SK-N-SH (cell line): ENCODE data around the gene PSTK. TPM values are rescaled to one million over a fixed set of nuclear protein-coding genes. Genes with fewer than 3 reads are reported as not detected.
A peak's percentile ranks its signal among the peaks of the same experiment; 100 is the strongest.

ENCODE experiments used
- CTCF ChIA-PET: fragments of 300-600, 350-600 bp; formaldehyde crosslinking; extraction: SDS; loops from one replicate; lab custom pipeline; 2021; lab: Yijun Ruan, JAX
- POLR2A ChIA-PET: fragments of 350-600 bp; sonication (Branson Sonifier 250); formaldehyde crosslinking; extraction: SDS; loops from one replicate; lab custom pipeline; 2020; ENCODE audit warnings: antibody characterized with exemption, inconsistent platforms; lab: Yijun Ruan, JAX
- DNase-seq: peaks from one replicate; pipeline ENCODE4 v3.0.0; 2012
- H2AFZ ChIP-seq: fragments of 200-600 bp; sonication (generic); 2 replicates; pipeline ENCODE4 v1.8.1; 2016; ENCODE audit warnings: antibody characterized with exemption, mild to moderate bottlenecking, low read depth
- H3F3A ChIP-seq: fragments of 200-600 bp; sonication (generic); replicated peaks from 2 replicates; pipeline ENCODE3; 2016; ENCODE audit warnings: antibody characterized with exemption, mild to moderate bottlenecking; ENCODE audit not compliant: insufficient read depth
- H3K27ac ChIP-seq, 2 experiments: fragments of 200-500 bp in 1 of 2; fragments of 200-600 bp in 1 of 2; sonication (Bioruptor generic) in 1 of 2; sonication (generic), shearing (Covaris generic) in 1 of 2; 2 replicates each; pipeline versions ENCODE4 v1.5.1 to v1.6.1; 2014 to 2016; ENCODE audit warnings: low read depth in 2 of 2, inconsistent platforms in 1 of 2, low read length in 1 of 2, mild to moderate bottlenecking in 1 of 2, mixed read lengths in 1 of 2
- H3K27me3 ChIP-seq: fragments of 200-600 bp; sonication (generic), shearing (Covaris generic); 2 replicates; pipeline ENCODE4 v1.6.1; 2016; ENCODE audit warnings: mixed run types; ENCODE audit not compliant: insufficient read depth
- H3K36me3 ChIP-seq, 2 experiments: fragments of 200-500 bp in 1 of 2; fragments of 200-600 bp in 1 of 2; sonication (Bioruptor generic) in 1 of 2; sonication (generic) in 1 of 2; replicated peaks in 1 of 2; 2 replicates each; pipeline versions ENCODE3 to v1.5.1; 2014 to 2016; ENCODE audit warnings: low read length in 1 of 2, mild to moderate bottlenecking in 1 of 2; ENCODE audit not compliant: insufficient read depth in 2 of 2, control insufficient read depth in 1 of 2
- H3K4me1 ChIP-seq, 2 experiments: fragments of 200-500 bp in 1 of 2; fragments of 200-600 bp in 1 of 2; sonication (Bioruptor generic) in 1 of 2; sonication (generic), shearing (Covaris generic) in 1 of 2; 2 replicates each; pipeline versions ENCODE4 v1.5.1 to v1.6.1; 2014 to 2016; ENCODE audit warnings: low read depth in 1 of 2, low read length in 1 of 2, mixed run types in 1 of 2; ENCODE audit not compliant: insufficient read depth in 2 of 2, control insufficient read depth in 1 of 2
- H3K4me2 ChIP-seq: fragments of 200-600 bp; sonication (generic), shearing (Covaris generic); 2 replicates; pipeline ENCODE4 v1.6.1; 2017; ENCODE audit warnings: mixed run types
- H3K4me3 ChIP-seq, 2 experiments: fragments of 200-500 bp in 1 of 2; fragments of 200-600 bp in 1 of 2; sonication (Bioruptor generic) in 1 of 2; sonication (generic), shearing (Covaris generic) in 1 of 2; 2 replicates each; pipeline versions ENCODE4 v1.5.1 to v1.8.1; 2014 to 2016; ENCODE audit warnings: low read depth in 2 of 2, inconsistent platforms in 1 of 2, low read length in 1 of 2, mild to moderate bottlenecking in 1 of 2, mixed read lengths in 1 of 2, moderate library complexity in 1 of 2
- H3K79me2 ChIP-seq: fragments of 200-600 bp; sonication (generic); 2 replicates; pipeline ENCODE4 v1.8.1; 2017; ENCODE audit warnings: mild to moderate bottlenecking; ENCODE audit not compliant: insufficient read depth
- H3K9ac ChIP-seq: fragments of 200-600 bp; sonication (generic); 2 replicates; pipeline ENCODE4 v1.6.1; 2017; ENCODE audit warnings: mixed run types
- H3K9me2 ChIP-seq: fragments of 200-600 bp; sonication (generic); 2 replicates; pipeline ENCODE4 v1.6.1; 2017; ENCODE audit warnings: mixed run types
- H3K9me3 ChIP-seq: fragments of 200-600 bp; sonication (generic); 2 replicates; pipeline ENCODE4 v1.6.1; 2017; ENCODE audit warnings: mixed run types, mild to moderate bottlenecking, moderate library complexity
- H4K20me1 ChIP-seq: fragments of 200-600 bp; sonication (generic); 2 replicates; pipeline ENCODE4 v1.6.1; 2017; ENCODE audit warnings: mild to moderate bottlenecking, mixed run types; ENCODE audit not compliant: insufficient read depth
- CHD2 ChIP-seq: fragments of 150-350 bp; IDR thresholded peaks from 2 replicates; pipeline ENCODE4 v1.6.1; 2018; ENCODE audit warnings: low read length; ENCODE audit not compliant: partially characterized antibody
- ELF1 ChIP-seq: IDR thresholded peaks from 2 replicates; pipeline ENCODE4 v1.4.0; 2012
- EZH2phosphoT487 ChIP-seq: fragments of 200-600 bp; sonication (generic); IDR thresholded peaks from 2 replicates; pipeline ENCODE4 v1.6.1; 2017; ENCODE audit warnings: low read depth, mixed run types, mild to moderate bottlenecking, antibody characterized with exemption, moderate library complexity, borderline replicate concordance
- FOXM1 ChIP-seq: IDR thresholded peaks from 2 replicates; pipeline ENCODE4 v1.4.0; 2012; ENCODE audit warnings: low read depth, mild to moderate bottlenecking
- GABPA ChIP-seq: IDR thresholded peaks from 2 replicates; pipeline ENCODE4 v1.4.0; 2012; ENCODE audit warnings: low read depth, mild to moderate bottlenecking
- JUND ChIP-seq: IDR thresholded peaks from 2 replicates; pipeline ENCODE4 v1.4.0; 2012
- MAX ChIP-seq: IDR thresholded peaks from 2 replicates; pipeline ENCODE4 v1.4.0; 2012; ENCODE audit warnings: low read depth
- MEF2A ChIP-seq: IDR thresholded peaks from 2 replicates; pipeline ENCODE4 v1.4.0; 2012; ENCODE audit warnings: low read depth, borderline replicate concordance
- MXI1 ChIP-seq: IDR thresholded peaks from 2 replicates; pipeline ENCODE4 v1.6.1; 2012; ENCODE audit warnings: mild to moderate bottlenecking, low read depth, low read length, improper control_type of control experiment
- NRF1 ChIP-seq: IDR thresholded peaks from 2 replicates; pipeline ENCODE4 v1.6.1; 2012; ENCODE audit warnings: low read depth, mild to moderate bottlenecking, low read length
- POLR2AphosphoS5 ChIP-seq: IDR thresholded peaks from 2 replicates; pipeline ENCODE4 v1.6.1; 2012; ENCODE audit warnings: low read depth, low read length
- RAD21 ChIP-seq: IDR thresholded peaks from 2 replicates; pipeline ENCODE4 v1.6.1; 2012; ENCODE audit warnings: mild to moderate bottlenecking, low read length
- RCOR1 ChIP-seq: fragments of 150-350 bp; IDR thresholded peaks from 2 replicates; pipeline ENCODE4 v1.6.1; 2017; ENCODE audit warnings: antibody characterized with exemption, low read length
- REST ChIP-seq: IDR thresholded peaks from 2 replicates; pipeline ENCODE4 v1.6.1; 2012; ENCODE audit warnings: mild to moderate bottlenecking, low read depth, low read length, moderate library complexity
- RXRA ChIP-seq: IDR thresholded peaks from 2 replicates; pipeline ENCODE4 v1.4.0; 2012; ENCODE audit warnings: low read depth, mild to moderate bottlenecking, borderline replicate concordance
- SIN3A ChIP-seq: IDR thresholded peaks from 2 replicates; pipeline ENCODE4 v1.6.1; 2012; ENCODE audit warnings: low read depth, mild to moderate bottlenecking, low read length, moderate library complexity, borderline replicate concordance
- SMC3 ChIP-seq: IDR thresholded peaks from 2 replicates; pipeline ENCODE4 v1.6.1; 2012; ENCODE audit warnings: low read depth, low read length, improper control_type of control experiment
- TAF1 ChIP-seq: IDR thresholded peaks from 2 replicates; pipeline ENCODE4 v1.6.1; 2012; ENCODE audit warnings: low read depth, mild to moderate bottlenecking, low read length, moderate library complexity, borderline replicate concordance
- TCF12 ChIP-seq: IDR thresholded peaks from 2 replicates; pipeline ENCODE4 v1.4.0; 2012
- USF1 ChIP-seq: IDR thresholded peaks from 2 replicates; pipeline ENCODE4 v1.4.0; 2012; ENCODE audit warnings: low read depth, borderline replicate concordance
- YY1 ChIP-seq: IDR thresholded peaks from 2 replicates; pipeline ENCODE4 v1.4.0; 2012; ENCODE audit warnings: low read depth, mild to moderate bottlenecking
- WGBS: methylation state at CpG from one replicate; pipeline ENCODE4 v1.1.6; 2017; ENCODE audit warnings: low lambda C conversion rate; 5-methylcytosine and 5-hydroxymethylcytosine counted together
- polyA plus RNA-seq, 3 experiments: library from polyadenylated mRNA; depleted of rRNA; stranded (reverse); fragments of >200 nt; gene quantifications; 2 replicates each; pipeline ENCODE4 v1.2.3, GENCODE V29; 2012

PSTK gene
- polyA plus RNA-seq, 1 of the 3 experiments (the other 2 are of a cell fraction), result 8.4 TPM

DNA sequence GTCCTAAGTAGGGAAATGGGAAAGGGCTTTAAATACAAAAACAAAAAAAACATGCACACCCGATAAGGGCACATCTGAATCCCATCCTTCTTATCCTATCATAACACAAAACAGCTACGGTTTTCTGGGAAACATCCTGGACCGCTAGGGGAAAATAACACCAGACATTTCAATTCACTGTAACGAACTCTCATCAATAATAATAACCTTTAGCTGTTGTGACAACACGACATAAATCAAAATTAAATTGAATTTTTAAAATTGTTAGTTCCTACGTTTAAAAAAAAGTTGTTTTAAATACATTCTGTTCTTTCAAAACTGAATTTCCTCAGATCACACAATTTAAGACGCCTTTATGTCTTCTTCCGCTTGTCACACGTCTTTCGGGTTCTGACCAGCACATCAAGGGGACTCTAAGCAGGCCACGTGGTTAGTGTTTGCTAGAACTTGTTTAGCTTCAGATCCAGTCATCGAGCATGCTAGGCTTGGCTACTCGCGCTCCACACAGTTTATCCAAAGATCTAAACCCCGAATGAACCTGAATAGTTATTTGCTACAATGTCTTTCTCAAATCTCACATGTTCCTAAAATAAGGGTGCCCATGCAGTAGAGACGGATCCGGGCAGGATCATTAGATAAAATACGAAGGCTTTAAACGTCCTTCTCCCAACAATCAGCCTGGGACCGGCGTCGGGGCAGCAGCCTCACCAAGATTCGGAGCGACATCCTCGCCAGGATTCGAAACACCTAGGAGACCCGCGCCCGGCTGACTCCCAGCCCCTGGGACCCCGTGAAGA lies 27.6 kb downstream of the PSTK start:
- peak overlapping the region; percentile 91 for H3K9ac ChIP-seq
- peaks cover 4% of the 10 kb centered on the region; the same call in 1 of the 2 replicates for H4K20me1 ChIP-seq
- H3K4me3 ChIP-seq, result peak overlapping the region; percentile 93 to 99
- no peaks in the 10 kb centered on the region for H3F3A ChIP-seq
- no peaks in the 10 kb centered on the region for H3K36me3 ChIP-seq
- peaks cover 0 to 8% of the 10 kb centered on the region in 2 experiments; a peak in 2 of 4 replicates for H3K4me1 ChIP-seq
- CTCF ChIA-PET, result interaction anchor here (0.8 to 1.9 kb wide), 6 partner anchors 8 to 39 kb away, joined by 3 to 9 read pairs (median 5); no protein-coding TSS in a partner anchor
- H3K27ac ChIP-seq, result peak overlapping the region in 1 of 2 experiments; percentile 66; a peak in 2 of 4 replicates
- peaks cover 58% of the 10 kb centered on the region for H3K79me2 ChIP-seq
- no peaks in the 10 kb centered on the region for H3K27me3 ChIP-seq
- no peaks in the 10 kb centered on the region for H3K9me2 ChIP-seq
- POLR2A ChIA-PET, result interaction anchor here (1.3 kb wide), 1 partner anchor 27 kb away, joined by 3 read pairs; the partner anchor contains the start of gene PSTK
- 2% methylated on average over 26 of the region's 30 CpGs for WGBS
- peak; percentile 46 for DNase-seq
- peak overlapping the region; percentile 92 for H3K4me2 ChIP-seq
- H2AFZ ChIP-seq, result peak overlapping the region; percentile 94
- peak; percentile 99 for TF ChIP-seq MXI1
- peak; percentile 16; the same call in 1 of the 2 replicates for TF ChIP-seq USF1
- TF ChIP-seq RAD21, result no peak
- TF ChIP-seq MAX, result peak; percentile 77; the same call in 1 of the 2 replicates
- peak; percentile 13; the same call in 1 of the 2 replicates for TF ChIP-seq SIN3A
- no peaks in the 10 kb centered on the region for H3K9me3 ChIP-seq

DNA sequence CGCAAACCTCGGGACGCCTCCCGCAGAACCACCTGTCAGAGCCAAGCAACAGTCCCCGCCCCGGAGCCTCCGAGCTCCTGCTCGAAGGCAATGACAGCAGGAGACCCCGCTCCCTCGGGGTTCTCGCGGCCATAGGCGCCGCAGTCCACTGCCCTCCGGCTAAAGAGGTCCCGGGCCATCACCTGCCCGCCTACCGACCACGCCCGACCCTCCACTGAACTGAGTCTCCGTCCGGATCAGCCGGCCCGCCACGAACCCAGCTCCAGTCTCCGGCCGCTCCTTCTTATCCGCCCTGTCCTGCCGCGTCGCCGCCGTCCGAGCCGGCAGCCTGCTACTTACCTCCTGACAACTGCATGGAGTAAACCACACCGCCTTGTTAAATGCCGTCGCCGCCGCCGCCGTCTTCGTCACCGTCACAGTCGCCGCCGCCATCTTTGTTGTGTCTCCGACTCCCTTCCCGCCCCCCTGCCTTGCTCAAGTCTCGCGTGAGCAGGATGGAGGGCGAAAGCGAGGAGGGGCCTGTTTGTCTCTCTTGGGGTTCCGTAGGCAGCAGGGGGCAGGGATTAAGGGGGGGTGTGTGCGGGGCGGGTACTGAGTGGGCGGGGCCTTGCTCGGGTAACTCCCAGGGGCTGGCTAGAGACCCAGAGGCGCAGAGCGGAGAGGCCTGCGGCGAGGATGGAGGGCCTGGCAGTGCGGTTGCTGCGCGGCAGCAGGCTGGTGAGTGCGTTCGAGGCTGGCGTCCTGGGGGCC lies 28.3 kb downstream of the PSTK start, which contains the start of the genes ACADSB and IKZF5:
ACADSB (plus strand) TSS at position 652 of the 750 bp plus-strand sequence; CDS start at position 676, 24 bp downstream.
IKZF5 (minus strand) TSS at position 441 of the 750 bp plus-strand sequence. CDS start 10,170 bp downstream, outside the sequence.
- WGBS, result 0% methylated on average over 12 of the region's 68 CpGs
- H3K27ac ChIP-seq, result peak within 1 kb of the TSS; percentile 66 to 79; a peak in 3 of 4 replicates
- H3K27me3 ChIP-seq, result no peaks in the 10 kb centered on the region
- DNase-seq, result peak; percentile 99
- peaks cover 50% of the 10 kb centered on the region for H3K79me2 ChIP-seq
- ChIA-PET POLR2A (interaction anchor here (1.3 kb wide), 1 partner anchor 28 kb away, joined by 3 read pairs; the partner anchor contains the start of gene PSTK), CTCF (interaction anchor here (1.0 to 1.9 kb wide), 5 partner anchors 9 to 35 kb away, joined by 3 to 9 read pairs (median 5); no protein-coding TSS in a partner anchor)
- H2AFZ ChIP-seq, result peak within 1 kb of the TSS; percentile 97
- peaks cover 4% of the 10 kb centered on the region; the same call in 1 of the 2 replicates for H4K20me1 ChIP-seq
- no peaks in the 10 kb centered on the region for H3K36me3 ChIP-seq
- H3K4me2 ChIP-seq, result peak within 1 kb of the TSS; percentile 94
- H3F3A ChIP-seq, result no peaks in the 10 kb centered on the region
- H3K9me3 ChIP-seq, result no peaks in the 10 kb centered on the region
- H3K4me1 ChIP-seq, result peaks cover 0 to 8% of the 10 kb centered on the region in 2 experiments; a peak in 2 of 4 replicates
- peak within 1 kb of the TSS; percentile 91 for H3K9ac ChIP-seq
- peak within 1 kb of the TSS; percentile 93 to 99 for H3K4me3 ChIP-seq
- H3K9me2 ChIP-seq, result no peaks in the 10 kb centered on the region
- TF ChIP-seq TCF12 (peak; percentile 32; the same call in 1 of the 2 replicates), SIN3A (peak; percentile 99), RXRA (no peak), MEF2A (no peak), NRF1 (no peak), YY1 (peak; percentile 95), MAX (peak; percentile 25; the same call in 1 of the 2 replicates), EZH2phosphoT487 (no peak), POLR2AphosphoS5 (peak; percentile 95), MXI1 (peak; percentile 45; the same call in 1 of the 2 replicates), JUND (no peak), FOXM1 (no peak), GABPA (no peak), RCOR1 (no peak), TAF1 (peak; percentile 83), ELF1 (peak; percentile 56; the same call in 1 of the 2 replicates), CHD2 (peak; percentile 99), SMC3 (no peak), REST (no peak)
